NCI-H2196 (cell line): ENCODE data around the gene AMDHD1.
"Not testable (repeated sequence)": the region's sequence is repeated elsewhere in the genome, so short reads cannot be mapped to it uniquely, and the experiment has no call there.

Experiments
- DNase-seq: peaks from one replicate; lab custom pipeline; 2025; ENCODE audit not compliant: unreplicated experiment; lab: John Stamatoyannopoulos, UW

Gene AMDHD1

DNA sequence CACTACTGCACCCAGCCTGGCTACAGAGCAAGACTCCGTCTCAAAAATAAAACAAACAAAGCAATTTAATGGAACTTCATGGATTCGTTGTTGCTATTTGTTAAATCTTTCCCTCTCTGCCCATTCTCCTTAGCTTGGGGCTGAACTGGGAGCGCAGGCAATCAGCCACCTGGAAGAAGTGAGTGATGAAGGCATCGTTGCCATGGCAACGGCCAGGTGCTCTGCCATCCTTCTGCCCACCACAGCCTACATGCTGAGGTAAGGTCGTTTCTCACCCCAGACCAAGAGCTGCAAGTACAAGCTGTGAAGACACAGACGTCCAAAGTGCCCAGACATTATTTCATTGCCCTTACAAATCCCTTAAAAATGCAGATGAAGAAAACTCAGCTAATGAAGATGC, 19.1 kb downstream of the AMDHD1 start:
- no peak for DNase-seq

DNA sequence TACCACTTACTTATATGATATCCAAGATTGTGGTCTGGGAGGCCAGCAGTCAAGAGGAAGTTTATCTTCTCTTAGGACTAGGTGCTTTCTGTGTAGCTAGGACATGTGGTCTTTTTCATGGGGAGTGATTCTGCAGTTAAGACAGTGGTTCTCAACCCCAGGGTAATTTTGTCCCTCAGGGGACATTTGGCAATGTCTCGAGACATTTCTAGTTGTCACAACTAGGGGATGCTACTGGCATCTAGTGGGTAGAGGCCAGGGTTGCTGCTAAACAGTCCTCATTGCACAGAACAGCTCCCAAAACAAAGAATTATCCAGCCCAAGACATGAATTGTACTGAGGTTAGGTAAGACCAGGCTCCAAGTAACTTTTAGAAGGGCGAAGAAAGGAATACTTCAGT, 20.0 kb downstream of the AMDHD1 start:
- no peak for DNase-seq

DNA sequence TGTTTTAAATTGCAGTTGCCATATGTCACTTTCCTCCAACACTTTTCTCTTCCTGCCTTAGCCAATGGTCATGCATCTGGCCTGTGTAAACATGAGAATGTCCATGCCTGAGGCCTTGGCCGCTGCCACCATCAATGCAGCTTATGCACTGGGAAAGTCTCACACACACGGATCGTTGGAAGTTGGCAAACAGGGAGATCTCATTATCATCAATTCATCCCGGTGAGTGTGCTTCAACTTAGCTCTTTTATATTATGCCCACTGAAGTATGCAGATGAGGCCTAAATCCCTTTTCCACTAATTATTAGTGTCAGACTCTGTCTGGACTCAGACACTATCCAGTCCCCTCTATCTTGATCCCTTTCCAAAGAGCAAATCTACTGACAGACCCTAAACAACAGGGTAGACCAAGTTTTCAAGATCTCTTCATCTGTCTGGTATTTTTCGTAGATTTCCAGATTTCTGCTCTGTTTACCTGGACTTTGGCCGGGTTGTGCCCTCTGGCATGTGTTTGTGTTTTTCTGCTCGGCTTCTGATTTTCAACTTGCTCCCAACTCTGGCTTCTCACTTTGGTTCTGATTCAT, 23.2 kb downstream of the AMDHD1 start:
- DNase-seq: no peak

DNA sequence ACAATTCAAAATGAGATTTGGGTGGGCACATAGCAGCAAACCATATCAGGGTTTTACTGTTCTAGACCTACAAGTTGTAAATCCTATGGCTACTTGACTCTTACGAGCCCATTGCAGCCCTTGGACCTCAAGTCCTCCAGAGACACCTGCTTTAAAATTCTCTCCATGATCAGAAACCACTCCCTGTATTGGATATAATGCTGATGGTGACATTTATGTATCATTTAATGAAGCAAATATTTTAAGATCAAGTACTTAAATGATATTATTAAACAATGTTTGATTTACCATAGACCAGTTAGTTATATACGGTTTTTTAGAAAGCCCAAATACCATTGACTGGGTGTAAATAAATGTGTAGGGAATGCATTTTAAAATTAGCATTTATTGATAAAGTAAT, 24.2 kb downstream of the AMDHD1 start:
- DNase-seq: no peak

GRCh38 chr12:95969116-95969515, 26.0 kb downstream of the AMDHD1 start:
- not testable (repeated sequence) for DNase-seq

GRCh38 chr12:95970905-95971304, 27.8 kb downstream of the AMDHD1 start:
- DNase-seq: no peak

DNA sequence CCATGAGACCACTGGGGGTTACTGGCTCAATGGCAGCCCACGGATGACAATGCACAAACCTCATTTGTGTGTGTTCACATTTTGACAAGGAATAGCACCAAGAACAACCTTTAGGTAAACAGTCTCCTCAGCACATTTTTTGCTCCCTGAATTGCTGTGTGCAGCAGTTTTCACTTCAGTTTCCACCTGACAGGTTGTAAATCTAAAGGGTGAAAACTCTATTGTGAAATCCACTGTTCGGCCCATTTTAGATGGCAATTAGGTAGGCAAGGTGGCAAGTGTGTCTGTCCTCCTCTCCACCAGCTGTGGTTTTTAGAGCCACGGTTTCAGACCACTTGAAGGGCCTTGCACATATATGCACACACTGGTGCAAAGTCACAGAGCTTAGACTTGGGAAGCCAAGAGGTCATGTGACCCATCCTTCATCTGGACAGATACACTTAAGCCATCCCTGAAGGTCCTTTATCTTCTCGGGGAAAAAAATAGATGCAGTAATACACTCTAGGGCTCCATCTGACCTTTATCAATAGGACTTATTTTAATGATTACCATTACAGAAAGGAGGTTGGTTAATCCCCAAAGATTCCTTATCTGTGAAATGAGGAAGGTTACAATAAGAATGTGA, 29.8 kb downstream of the AMDHD1 start:
- no peak for DNase-seq

DNA sequence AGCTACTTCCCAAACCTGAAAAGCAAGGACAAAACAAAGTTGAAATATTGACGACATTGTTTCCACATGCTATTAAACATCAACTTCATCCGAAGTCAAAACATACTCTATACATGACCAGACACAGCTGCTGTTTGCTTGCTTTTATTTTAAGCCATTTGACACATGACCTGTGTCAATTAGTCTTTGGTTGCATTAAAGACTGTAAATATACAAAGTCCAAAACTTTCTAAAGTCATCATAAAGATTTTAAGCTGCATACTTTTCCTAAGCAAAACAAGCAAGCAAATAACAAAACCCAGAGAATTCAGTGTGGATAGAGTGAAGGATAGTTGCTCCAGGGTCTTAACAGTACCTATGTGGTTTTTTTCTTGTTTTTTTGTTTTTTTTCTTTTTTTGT, 31.2 kb downstream of the AMDHD1 start:
- no peak for DNase-seq

DNA sequence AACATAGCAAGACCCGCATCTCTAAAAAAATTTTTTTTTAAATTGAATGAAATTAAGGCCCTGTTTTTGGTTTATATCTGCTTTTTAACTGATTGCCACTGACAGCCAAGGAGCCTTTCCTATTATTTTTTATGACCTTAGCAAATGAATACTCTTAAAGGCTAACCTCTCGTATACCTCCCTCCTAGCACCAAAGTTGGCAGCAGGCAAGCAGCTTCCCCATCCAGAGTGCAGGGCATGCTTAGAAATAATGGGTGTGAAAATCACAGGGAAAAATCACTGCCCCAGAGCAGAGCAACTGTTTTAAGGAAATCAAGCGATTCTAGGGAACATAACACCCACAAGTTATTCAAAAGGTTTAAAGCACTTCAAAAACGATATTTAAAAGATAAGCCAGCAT, 32.4 kb downstream of the AMDHD1 start:
- no peak for DNase-seq

GRCh38 chr12:95976416-95976832, 33.3 kb downstream of the AMDHD1 start:
- DNase-seq: no peak

- no peak for DNase-seq
These were observed 34.7 kb downstream of the AMDHD1 start for GRCh38 chr12:95977764-95978305.

GRCh38 chr12:95978351-95978750, 35.2 kb downstream of the AMDHD1 start:
- no peak for DNase-seq

- DNase-seq: no peak
These were observed 35.6 kb downstream of the AMDHD1 start for GRCh38 chr12:95978774-95979173.

- DNase-seq: no peak
These were observed 37.3 kb downstream of the AMDHD1 start for GRCh38 chr12:95980437-95980836.

DNA sequence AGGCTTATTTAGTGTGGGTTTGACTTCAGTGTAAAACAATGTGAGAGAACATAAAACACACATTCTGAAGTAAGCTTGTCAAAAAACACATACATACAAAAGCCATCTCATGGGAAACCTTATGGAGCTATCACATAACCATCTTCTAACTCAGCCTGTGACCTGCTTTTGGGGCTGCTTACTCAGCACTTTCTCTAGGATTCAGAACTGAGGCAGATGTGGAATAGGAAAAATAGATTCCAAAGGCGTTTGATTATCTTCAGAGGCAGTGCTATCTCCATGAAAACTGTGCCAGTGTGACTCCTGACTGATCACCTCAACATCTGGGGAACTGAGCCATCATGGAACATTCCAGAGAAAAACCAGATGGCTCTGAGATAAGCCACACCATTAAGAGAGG, 39.5 kb downstream of the AMDHD1 start:
- no peak for DNase-seq

- DNase-seq: no peak
These were observed 41.6 kb downstream of the AMDHD1 start for GRCh38 chr12:95984682-95985081.

GRCh38 chr12:95986635-95987570, 43.8 kb downstream of the AMDHD1 start:
- DNase-seq: no peak

- no peak for DNase-seq
These were observed 45.6 kb downstream of the AMDHD1 start for GRCh38 chr12:95988506-95989275.

GRCh38 chr12:95989504-95990123, 46.5 kb downstream of the AMDHD1 start:
- no peak for DNase-seq

DNA sequence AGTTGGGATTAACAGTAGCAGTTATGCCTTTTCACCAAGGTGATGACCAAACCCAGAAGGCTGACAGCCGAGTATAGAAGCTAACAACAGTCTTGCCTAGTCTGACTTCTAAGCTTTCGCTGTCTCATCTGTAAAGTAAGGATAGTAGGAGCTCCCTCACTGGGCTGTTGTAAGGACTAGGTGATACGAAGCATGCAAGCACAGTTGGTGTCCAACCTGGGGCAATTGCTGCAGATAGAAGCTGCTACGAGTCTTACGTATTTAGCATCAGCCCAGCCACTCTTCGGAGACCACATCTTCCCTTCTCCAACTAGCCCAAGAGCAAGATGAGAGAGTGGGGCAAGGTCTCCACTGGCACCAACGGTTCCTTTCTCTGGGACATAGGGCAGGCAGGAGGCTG, 47.0 kb downstream of the AMDHD1 start:
- no peak for DNase-seq

GRCh38 chr12:95993907-95994306, 50.8 kb downstream of the AMDHD1 start:
- DNase-seq: no peak
